K562 (cell line): ENCODE results near the gene IPO11. TPM values are rescaled to one million over a fixed set of nuclear protein-coding genes. Genes with fewer than 3 reads are reported as not detected.

Experiments used
- CC2D1A ChIP-seq: fragments of 450-650 bp; IDR thresholded peaks from 2 replicates; pipeline ENCODE4 v1.6.1; 2017; ENCODE audit warnings: mild to moderate bottlenecking
- GABPB1 ChIP-seq: sonication (generic); formaldehyde crosslinking; IDR thresholded peaks from 2 replicates; pipeline ENCODE4 v1.8.0; 2022; ENCODE audit warnings: mild to moderate bottlenecking, missing genetic modification reagents
- ID3 ChIP-seq, 2 experiments: fragments of 250-450 bp in 1 of 2; fragments of 450-650 bp in 1 of 2; sonication (Bioruptor Pico) in 1 of 2; IDR thresholded peaks; 2 replicates each; pipeline versions ENCODE4 v1.6.1 to v1.8.0; 2016 to 2021; ENCODE audit warnings: mild to moderate bottlenecking in 2 of 2, moderate library complexity in 2 of 2, missing compliant biosample characterization in 1 of 2, missing genetic modification characterization in 1 of 2
- ILK ChIP-seq: fragments of 450-650 bp; IDR thresholded peaks from 2 replicates; pipeline ENCODE4 v1.6.1; 2016; ENCODE audit warnings: missing genetic modification characterization, low read depth, mild to moderate bottlenecking, missing compliant biosample characterization, moderate library complexity, borderline replicate concordance
- MEIS2 ChIP-seq: fragments of 450-650 bp; IDR thresholded peaks from 2 replicates; pipeline ENCODE4 v1.6.1; 2014; ENCODE audit warnings: mild to moderate bottlenecking; ENCODE audit not compliant: partially characterized antibody
- MYC ChIP-seq, 2 experiments: fragments of 250-450 bp in 1 of 2; sonication (Bioruptor Pico) in 1 of 2; IDR thresholded peaks; 2 replicates each; pipeline versions ENCODE4 v1.5.1 to v1.6.1; 2012 to 2021; ENCODE audit warnings: low read depth in 2 of 2, borderline replicate concordance in 1 of 2, improper control_type of control experiment in 1 of 2, low read length in 1 of 2, mild to moderate bottlenecking in 1 of 2, moderate library complexity in 1 of 2
- RUNX1 ChIP-seq: sonication (generic); IDR thresholded peaks from 2 replicates; pipeline ENCODE4 v1.6.1; 2016; ENCODE audit warnings: antibody characterized with exemption, low read depth
- SIX5 ChIP-seq, 2 experiments: IDR thresholded peaks; 2 replicates each; pipeline ENCODE4 v1.6.1; 2011; ENCODE audit warnings: low read length in 2 of 2, borderline replicate concordance in 1 of 2, low read depth in 1 of 2, mild to moderate bottlenecking in 1 of 2, moderate library complexity in 1 of 2; ENCODE audit not compliant: insufficient read depth in 1 of 2
- SRSF7 ChIP-seq: fragments of 200-400 bp; formaldehyde crosslinking; optimal IDR thresholded peaks from 2 replicates; pipeline ENCODE3; 2017; ENCODE audit warnings: mild to moderate bottlenecking, low read depth, low read length
- TFAP4 ChIP-seq: sonication (generic); formaldehyde crosslinking; IDR thresholded peaks from 2 replicates; pipeline ENCODE4 v1.8.0; 2022; ENCODE audit warnings: missing genetic modification reagents, mild to moderate bottlenecking, moderate library complexity, borderline replicate concordance
- ZBTB33 ChIP-seq: sonication (generic); formaldehyde crosslinking; IDR thresholded peaks from 2 replicates; pipeline ENCODE4 v1.8.1; 2023; ENCODE audit warnings: mild to moderate bottlenecking, missing genetic modification reagents
- ZBTB5 ChIP-seq: fragments of 450-650 bp; IDR thresholded peaks from 2 replicates; pipeline ENCODE4 v1.6.1; 2017; ENCODE audit warnings: antibody characterized with exemption
- ZC3H4 ChIP-seq: sonication (generic); formaldehyde crosslinking; IDR thresholded peaks from 2 replicates; pipeline ENCODE4 v1.9.0; 2021; ENCODE audit warnings: missing genetic modification reagents, borderline replicate concordance
- ZMIZ1 ChIP-seq, 2 experiments: fragments of 150-350 bp in 1 of 2; IDR thresholded peaks; 2 replicates each; pipeline ENCODE4 v1.6.1; 2012 to 2016; ENCODE audit warnings: low read depth in 2 of 2, low read length in 2 of 2, mild to moderate bottlenecking in 1 of 2, moderate library complexity in 1 of 2
- ZNF140 ChIP-seq: fragments of 250-450 bp; sonication (Bioruptor Pico); IDR thresholded peaks from 2 replicates; pipeline ENCODE4 v1.8.0; 2021; ENCODE audit warnings: moderate library complexity, mild to moderate bottlenecking, inconsistent platforms
- ZNF174 ChIP-seq: fragments of 250-450 bp; sonication (Bioruptor Pico); IDR thresholded peaks from 2 replicates; pipeline ENCODE4 v1.4.0; 2020; ENCODE audit warnings: mild to moderate bottlenecking
- ZNF184 ChIP-seq: sonication (generic); formaldehyde crosslinking; IDR thresholded peaks from 2 replicates; pipeline ENCODE4 v1.5.0; 2020; ENCODE audit warnings: missing genetic modification reagents
- ZNF695 ChIP-seq: fragments of 450-650 bp; formaldehyde crosslinking; IDR thresholded peaks from 2 replicates; pipeline ENCODE4 v1.4.0; 2020; ENCODE audit warnings: mild to moderate bottlenecking, moderate library complexity
- ZNF75A ChIP-seq: fragments of 450-650 bp; formaldehyde crosslinking; IDR thresholded peaks from 2 replicates; pipeline ENCODE4 v1.4.0; 2020; ENCODE audit warnings: mild to moderate bottlenecking
- polyA plus RNA-seq, 8 experiments: library from polyadenylated mRNA; depleted of rRNA in 4 of 8; stranded (reverse) in 5 of 8; unstranded in 3 of 8; fragments of >200 nt; fragmentation: Nextera tagmentation in 2 of 8; fragmentation: Illumina TruSeq in 1 of 8; extraction: Ambion mirVana in 2 of 8; extraction: Trizol in 1 of 8; gene quantifications; 2 replicates each; pipeline versions ENCODE4 v1.2.1 to v1.2.3, GENCODE V29; 2011 to 2014; ENCODE audit warnings: inconsistent platforms in 1 of 8, missing spikeins in 1 of 8
- total RNA-seq, 7 experiments: library from RNA; depleted of rRNA in 6 of 7; stranded (reverse); fragments of >200 nt in 6 of 7; fragmentation: Illumina TruSeq in 2 of 7; extraction: Trizol in 2 of 7; gene quantifications; 2 replicates each; pipeline versions ENCODE4 v1.2.1 to v1.2.3, GENCODE V29; 2011 to 2021; ENCODE audit warnings: low replicate concordance in 1 of 7

Gene IPO11
- total and polyA plus RNA-seq, 9 of the 15 experiments (the other 6 are each of a cell fraction or from before 2014, with no cell fraction given): 38.7 to 96.0 (median 70.9) TPM

GRCh38 chr5:62421414-62421813 is 8.9 kb downstream of the IPO11 start (continued):
- TF ChIP-seq TFAP4 (CRISPR knock-in tag) (no peak), ILK (no peak), MYC (IDR thresholded peaks at IDR 0.05; ENCODE audit: low read depth, low read length) (peak; percentile 47; the same call in 1 of the 2 replicates), MYC (CRISPR knock-in tag; IDR thresholded peaks at IDR 0.05; ENCODE audit: borderline replicate concordance, low read depth) (no peak), ID3 (CRISPR knock-in tag; IDR thresholded peaks at IDR 0.05) (no peak), ID3 (tag; IDR thresholded peaks at IDR 0.05) (peak; percentile 91), ZC3H4 (CRISPR knock-in tag) (no peak), CC2D1A (no peak), ZMIZ1 (IDR thresholded peaks at IDR 0.05; ENCODE audit: low read depth in 2 of 2, low read length in 2 of 2) (peak in 1 of 2 experiments; percentile 63; a peak in 1 of 4 replicates), ZNF695 (CRISPR knock-in tag) (no peak), ZBTB5 (no peak), RUNX1 (no peak), ZBTB33 (CRISPR knock-in tag) (no peak), ZNF75A (CRISPR knock-in tag) (no peak), ZNF174 (no peak), SRSF7 (no peak), SIX5 (IDR thresholded peaks at IDR 0.05; ENCODE audit: borderline replicate concordance in 1 of 2, insufficient read depth in 1 of 2, low read depth in 1 of 2, low read length in 2 of 2) (no peak), ZNF140 (CRISPR knock-in tag) (no peak), MEIS2 (peak; percentile 67), GABPB1 (CRISPR knock-in tag) (no peak), ZNF184 (CRISPR knock-in tag) (no peak)
